CD4-positive, alpha-beta memory T cell (primary cell): ENCODE measurements around the gene POM121C. TPM values are rescaled to one million over a fixed set of nuclear protein-coding genes. Genes with fewer than 3 reads are reported as not detected.
"Not testable (repeated sequence)": the region's sequence is repeated elsewhere in the genome, so short reads cannot be mapped to it uniquely, and the experiment has no call there.

Source experiments
- CTCF ChIA-PET: fragments of 350-600 bp; sonication (Branson Sonifier 250); formaldehyde crosslinking; loops from one replicate; lab custom pipeline; 2021; ENCODE audit warnings: inconsistent platforms; ENCODE audit not compliant: partially characterized antibody; lab: Charles Lee
- POLR2A ChIA-PET: fragments of 350-600 bp; sonication (Branson Sonifier 250); formaldehyde crosslinking; loops from one replicate; lab custom pipeline; 2021; ENCODE audit not compliant: partially characterized antibody; lab: Charles Lee
- DNase-seq, 5 donors: peaks; one replicate each; pipeline versions ENCODE4 v3.0.0 to v3.0.0-alpha.2; 2020 to 2022; ENCODE audit warnings: mixed read lengths in 1 of 5
- H3K27ac ChIP-seq: one replicate; pipeline ENCODE4 v1.7.0; 2013; ENCODE audit warnings: low read depth, low read length
- H3K27me3 ChIP-seq: 2 replicates; pipeline ENCODE4 v1.7.0; 2013; ENCODE audit warnings: mild to moderate bottlenecking, low read length, moderate library complexity; ENCODE audit not compliant: insufficient read depth
- H3K36me3 ChIP-seq: 2 replicates; pipeline ENCODE4 v1.7.0; 2013; ENCODE audit warnings: mild to moderate bottlenecking, low read length, moderate library complexity; ENCODE audit not compliant: insufficient read depth
- H3K4me1 ChIP-seq: 2 replicates; pipeline ENCODE4 v1.7.0; 2013; ENCODE audit warnings: mild to moderate bottlenecking, low read length, moderate library complexity; ENCODE audit not compliant: insufficient read depth
- H3K4me3 ChIP-seq, 2 donors: one replicate each; pipeline ENCODE4 v1.7.0; 2013; ENCODE audit warnings: low read length in 2 of 2, mild to moderate bottlenecking in 1 of 2
- H3K9me3 ChIP-seq, 2 donors: one replicate each; pipeline ENCODE4 v1.7.0; 2013; ENCODE audit warnings: low read length in 2 of 2, control low read depth in 1 of 2; ENCODE audit not compliant: control insufficient read depth in 1 of 2
- H3K27ac Mint-ChIP-seq, 7 donors: one replicate each; pipeline ENCODE4 v1.8.0; 2020 to 2021; ENCODE audit warnings: mixed read lengths in 7 of 7, mild to moderate bottlenecking in 6 of 7, inconsistent platforms in 3 of 7, moderate library complexity in 3 of 7
- H3K27me3 Mint-ChIP-seq, 2 donors: one replicate each; pipeline ENCODE4 v1.8.0; 2020 to 2021; ENCODE audit warnings: mixed read lengths in 2 of 2
- H3K36me3 Mint-ChIP-seq, 2 donors: one replicate each; pipeline ENCODE4 v1.8.0; 2020 to 2021; ENCODE audit warnings: mixed read lengths in 2 of 2, inconsistent platforms in 1 of 2, mild to moderate bottlenecking in 1 of 2
- H3K4me1 Mint-ChIP-seq, 4 donors: one replicate each; pipeline ENCODE4 v1.8.0; 2020 to 2021; ENCODE audit warnings: mixed read lengths in 4 of 4, mild to moderate bottlenecking in 1 of 4
- H3K4me3 Mint-ChIP-seq, 8 donors: one replicate each; pipeline ENCODE4 v1.8.0; 2020 to 2021; ENCODE audit warnings: mixed read lengths in 8 of 8, mild to moderate bottlenecking in 7 of 8, moderate library complexity in 6 of 8, inconsistent platforms in 3 of 8
- H3K9me3 Mint-ChIP-seq, 8 donors: one replicate each; pipeline ENCODE4 v1.8.0; 2020 to 2021; ENCODE audit warnings: mixed read lengths in 8 of 8, mild to moderate bottlenecking in 5 of 8, inconsistent platforms in 3 of 8, moderate library complexity in 1 of 8
- intact Hi-C: fragments of 100-400 bp; cut with micrococcal nuclease; formaldehyde crosslinking; loops from one replicate; pipeline ENCODE4 v1.15.1; 2023
- polyA plus RNA-seq, 2 donors: library from polyadenylated mRNA; unstranded; fragments of 300-500 nt; fragmentation: Illumina TruSeq; gene quantifications; one replicate each; pipeline ENCODE4 v1.2.3, GENCODE V29; 2021
- total RNA-seq, 2 experiments: library from RNA; stranded (reverse); gene quantifications; one replicate each; pipeline ENCODE4 v1.2.3, GENCODE V29; 2021

The POM121C gene
- total and polyA plus RNA-seq, 4 experiments from 2014 or later: 4.2 to 85.3 (median 54.8) TPM

DNA sequence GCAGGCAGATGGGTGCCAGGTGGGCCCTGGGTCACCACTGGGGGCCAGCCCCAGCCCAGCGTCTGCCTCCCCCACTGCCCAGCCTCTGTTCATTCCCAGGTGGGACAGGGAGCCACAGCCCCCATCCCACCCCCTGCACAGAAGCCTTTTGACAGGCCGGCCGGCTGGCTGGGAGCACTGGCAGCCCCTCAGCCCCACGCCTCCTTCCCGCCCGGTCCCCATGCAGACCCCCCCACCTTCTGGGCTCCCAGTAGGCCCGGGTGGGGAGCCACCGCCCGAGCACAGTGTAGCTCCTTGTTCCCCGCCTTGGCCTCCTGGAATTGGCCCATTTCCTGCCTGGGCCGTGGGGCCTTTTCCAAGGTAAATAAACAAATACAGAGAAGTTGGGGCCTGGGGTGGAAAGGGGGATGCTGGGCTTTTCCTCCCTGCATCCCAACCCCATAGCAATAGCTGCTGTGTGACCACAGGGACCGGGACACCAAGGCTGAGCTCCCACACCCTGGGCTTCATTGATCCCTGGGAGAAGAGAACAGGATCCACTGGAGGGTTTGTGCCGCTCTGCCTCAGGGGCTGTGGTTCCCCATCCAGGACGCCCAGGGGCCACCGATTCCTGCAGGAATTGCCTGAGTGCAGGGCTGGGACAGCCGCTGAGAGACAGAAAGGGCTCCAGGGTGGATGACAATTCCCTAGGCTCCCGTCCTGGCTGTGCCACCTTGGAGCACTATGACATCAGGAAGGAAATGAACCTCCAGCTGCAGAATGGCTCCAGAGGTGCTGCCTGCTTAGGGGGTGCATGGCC, 111.4 kb downstream of the POM121C start:
- H3K4me3 ChIP-seq, H3K9me3 Mint-ChIP-seq, POLR2A ChIA-PET, intact Hi-C loops, H3K27me3 Mint-ChIP-seq, H3K9me3 ChIP-seq, CTCF ChIA-PET, H3K36me3 Mint-ChIP-seq, H3K4me1 Mint-ChIP-seq, H3K27ac ChIP-seq, DNase-seq, H3K27me3 ChIP-seq, H3K4me3 Mint-ChIP-seq, H3K27ac Mint-ChIP-seq, H3K4me1 ChIP-seq, H3K36me3 ChIP-seq: not testable (repeated sequence)

DNA sequence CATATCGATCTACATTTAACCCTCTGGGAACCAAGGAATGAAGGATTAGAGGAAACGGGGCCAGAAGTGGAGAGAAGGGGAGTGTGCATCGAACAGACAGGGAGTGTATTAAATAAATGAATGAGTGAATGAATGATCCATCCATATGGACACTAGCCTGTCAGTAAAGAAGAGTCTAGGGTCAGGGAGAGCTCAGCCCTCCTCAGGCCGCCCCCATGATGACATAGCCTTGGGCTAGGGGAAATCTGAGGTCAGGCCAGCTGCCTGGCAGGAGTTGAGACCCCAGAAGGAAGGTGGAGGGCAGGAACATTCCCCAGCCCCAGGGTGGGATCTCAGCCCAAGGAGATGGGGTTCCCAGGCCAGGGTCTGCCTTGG, 112.0 kb downstream of the POM121C start:
- H3K27me3 ChIP-seq, H3K4me3 Mint-ChIP-seq, CTCF ChIA-PET, H3K27ac Mint-ChIP-seq, H3K4me1 Mint-ChIP-seq, H3K36me3 ChIP-seq, H3K36me3 Mint-ChIP-seq, H3K4me1 ChIP-seq, DNase-seq, H3K27me3 Mint-ChIP-seq, intact Hi-C loops, H3K27ac ChIP-seq, H3K9me3 ChIP-seq, H3K4me3 ChIP-seq, POLR2A ChIA-PET, H3K9me3 Mint-ChIP-seq: not testable (repeated sequence)

DNA sequence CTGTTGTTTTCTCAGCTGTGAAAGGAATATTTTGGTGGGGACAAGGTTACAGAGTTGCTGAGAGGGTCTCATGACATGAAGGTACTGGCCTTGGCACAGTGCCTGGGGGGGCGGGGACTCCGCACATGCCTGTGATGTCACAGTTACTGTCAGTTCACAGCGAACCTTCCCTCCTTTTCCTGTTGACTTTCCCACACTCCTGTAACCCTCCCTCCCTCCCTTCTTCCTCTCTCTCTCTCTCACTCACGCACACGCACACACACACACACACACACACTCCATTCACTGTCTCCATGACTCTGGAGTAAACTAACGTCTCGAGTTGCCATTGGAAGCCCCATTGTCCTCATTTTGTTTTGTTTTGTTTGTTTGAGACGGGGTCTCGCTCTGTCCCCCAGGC, 118.8 kb downstream of the POM121C start:
- H3K4me1 Mint-ChIP-seq, DNase-seq, H3K36me3 ChIP-seq, CTCF ChIA-PET, H3K4me1 ChIP-seq, H3K9me3 ChIP-seq, H3K4me3 ChIP-seq, intact Hi-C loops, POLR2A ChIA-PET, H3K9me3 Mint-ChIP-seq, H3K4me3 Mint-ChIP-seq, H3K27ac Mint-ChIP-seq, H3K27me3 ChIP-seq, H3K36me3 Mint-ChIP-seq, H3K27me3 Mint-ChIP-seq, H3K27ac ChIP-seq: not testable (repeated sequence)

Other genes with a start within 250 kb of the POM121C start
- 10 to 100 TPM; 26.2 to 30.5 TPM for gene TRIM73, start 90.7 kb downstream of the POM121C start, total RNA-seq
- gene TRIM73, start 90.7 kb downstream of the POM121C start, polyA plus RNA-seq: 1 to 10 TPM in 1 of 2 donors, under 1 TPM in 1; 0.15 to 1.5 TPM
- gene SPDYE5, start 6.0 kb upstream of the POM121C start, total RNA-seq: under 1 TPM in 1 of 2 experiments, not detected in 1; 0.29 TPM
- under 1 TPM in 1 of 2 donors, not detected in 1; 0.56 TPM for gene SPDYE5, start 6.0 kb upstream of the POM121C start, polyA plus RNA-seq